GM19468 (cell line): ENCODE results near the gene ACAA1.
A peak's percentile ranks its signal among the peaks of the same experiment; 100 is the strongest.

Experiments
- ATAC-seq: cut with Tn5 transposase; IDR thresholded peaks from one replicate; pipeline ENCODE4 v1.9.1; 2021; ENCODE audit warnings: mild to moderate bottlenecking, moderate library complexity, moderate number of reproducible peaks; ENCODE audit not compliant: unreplicated experiment; ENCODE audit errors: extremely low read depth

The ACAA1 gene

GRCh38 chr3:38121451-38121831 is 15.5 kb downstream of the ACAA1 start:
- no peak for ATAC-seq

- ATAC-seq, result no peak
Observed at GRCh38 chr3:38120693-38121450, 16.1 kb downstream of the ACAA1 start.

DNA sequence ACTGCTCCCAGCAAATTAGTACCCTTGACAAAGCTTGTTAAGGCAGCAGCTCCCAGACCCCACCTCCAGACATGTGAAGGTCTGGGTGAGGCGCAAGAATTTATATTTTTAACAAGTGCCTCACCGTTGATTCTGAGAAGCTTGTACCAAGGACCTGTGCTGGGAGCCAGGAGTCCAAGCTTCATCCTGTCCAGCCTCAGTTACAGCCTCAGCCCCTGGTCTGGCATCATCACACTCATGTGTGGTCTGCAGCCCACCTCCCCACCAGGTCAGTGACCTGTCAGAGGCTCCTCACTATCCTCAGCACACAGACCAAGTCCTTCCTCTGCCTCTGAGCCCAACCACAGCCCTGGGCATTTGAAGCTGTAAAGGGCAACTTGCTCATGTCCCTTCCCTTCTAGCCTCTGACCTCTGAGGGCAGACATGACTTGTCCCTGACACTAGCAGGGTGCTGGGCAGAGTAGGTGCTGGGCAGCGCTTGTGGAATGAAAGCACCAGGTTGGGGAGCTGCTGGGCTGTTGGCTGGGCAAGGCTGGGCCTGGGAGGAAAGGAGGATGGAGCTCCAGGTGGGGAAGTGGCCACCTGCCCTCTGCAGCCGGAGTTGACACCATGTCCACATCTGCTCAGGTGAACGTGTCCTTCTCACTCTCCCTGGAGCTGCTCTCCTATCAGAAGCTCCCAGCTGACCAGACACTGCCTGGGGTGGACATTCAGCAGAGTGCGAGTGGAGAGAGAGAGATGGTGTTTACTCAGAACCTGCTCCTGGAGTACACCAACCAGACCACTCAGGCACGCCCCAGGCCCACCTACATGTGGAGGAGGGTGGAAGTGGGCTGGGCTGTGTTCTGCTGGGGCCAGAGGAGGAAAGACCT is 16.9 kb downstream of the ACAA1 start:
- no peak for ATAC-seq

- ATAC-seq, result no peak
Observed at GRCh38 chr3:38119248-38119544, 17.7 kb downstream of the ACAA1 start.

GRCh38 chr3:38118421-38119247 is 18.3 kb downstream of the ACAA1 start:
- ATAC-seq, result no peak

DNA sequence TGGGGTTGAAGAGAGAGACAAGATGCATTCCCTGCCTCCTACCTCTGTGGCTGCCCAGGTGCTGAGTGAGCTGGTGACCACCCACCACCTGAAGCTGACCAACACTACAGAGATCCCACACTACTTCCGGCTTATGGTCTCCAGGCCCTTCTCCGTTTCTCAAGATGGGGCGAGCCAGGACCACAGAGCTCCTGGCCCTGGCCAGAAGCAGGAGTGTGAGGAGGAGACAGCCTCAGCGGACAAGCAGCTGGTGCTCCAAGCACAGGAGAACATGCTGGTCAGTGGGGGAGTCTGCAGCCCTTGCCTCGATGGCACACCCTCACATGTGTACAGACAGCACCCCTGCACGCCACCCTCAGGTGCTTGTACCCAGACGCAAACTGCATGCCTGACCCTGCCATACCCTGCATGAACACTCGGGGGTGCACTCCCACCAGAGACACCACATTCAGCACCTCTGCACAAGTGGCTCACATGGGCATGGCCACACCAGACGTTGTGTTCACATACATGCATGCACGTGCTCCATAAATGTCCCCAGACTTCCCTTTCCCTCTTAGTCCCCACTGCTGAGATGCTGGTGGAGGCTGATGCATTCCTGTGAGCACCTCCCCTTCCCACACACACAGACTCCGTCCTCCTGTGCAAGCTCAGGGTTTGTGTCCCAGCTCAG is 19.0 kb downstream of the ACAA1 start:
- ATAC-seq, result peak; percentile 61

- ATAC-seq, result no peak
Observed at GRCh38 chr3:38117163-38117716, 19.7 kb downstream of the ACAA1 start.

DNA sequence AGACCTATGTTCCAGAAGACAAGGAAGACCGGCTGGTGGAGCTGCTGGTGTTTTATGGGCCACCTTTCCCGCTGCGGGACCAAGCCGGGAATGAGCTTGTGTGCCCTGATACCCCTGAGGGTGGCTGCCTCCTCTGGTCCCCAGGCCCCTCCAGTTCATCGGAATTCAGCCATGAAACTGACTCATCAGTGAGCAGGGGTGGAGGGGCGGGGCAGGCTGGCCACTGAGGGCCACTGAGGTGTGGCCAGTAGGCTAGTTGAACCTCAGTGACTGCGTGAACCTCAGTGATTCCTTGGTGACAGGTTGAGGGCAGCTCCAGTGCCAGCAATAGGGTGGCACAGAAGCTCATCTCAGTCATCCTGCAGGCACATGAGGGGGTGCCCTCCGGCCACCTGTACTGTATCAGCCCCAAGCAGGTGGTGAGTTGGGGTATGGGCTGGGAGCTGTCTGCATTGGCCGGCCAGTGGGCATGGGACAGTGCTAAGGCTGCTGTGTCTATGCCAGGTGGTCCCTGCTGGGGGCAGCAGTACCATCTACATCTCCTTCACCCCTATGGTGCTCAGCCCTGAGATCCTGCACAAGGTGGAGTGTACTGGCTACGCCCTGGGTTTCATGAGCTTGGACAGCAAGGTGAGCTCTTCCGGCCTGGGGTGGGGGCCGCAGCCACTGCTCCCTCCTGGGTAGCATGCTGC is 20.3 kb downstream of the ACAA1 start:
- ATAC-seq, result no peak

- ATAC-seq, result no peak
Observed at GRCh38 chr3:38115645-38116427, 21.1 kb downstream of the ACAA1 start.

DNA sequence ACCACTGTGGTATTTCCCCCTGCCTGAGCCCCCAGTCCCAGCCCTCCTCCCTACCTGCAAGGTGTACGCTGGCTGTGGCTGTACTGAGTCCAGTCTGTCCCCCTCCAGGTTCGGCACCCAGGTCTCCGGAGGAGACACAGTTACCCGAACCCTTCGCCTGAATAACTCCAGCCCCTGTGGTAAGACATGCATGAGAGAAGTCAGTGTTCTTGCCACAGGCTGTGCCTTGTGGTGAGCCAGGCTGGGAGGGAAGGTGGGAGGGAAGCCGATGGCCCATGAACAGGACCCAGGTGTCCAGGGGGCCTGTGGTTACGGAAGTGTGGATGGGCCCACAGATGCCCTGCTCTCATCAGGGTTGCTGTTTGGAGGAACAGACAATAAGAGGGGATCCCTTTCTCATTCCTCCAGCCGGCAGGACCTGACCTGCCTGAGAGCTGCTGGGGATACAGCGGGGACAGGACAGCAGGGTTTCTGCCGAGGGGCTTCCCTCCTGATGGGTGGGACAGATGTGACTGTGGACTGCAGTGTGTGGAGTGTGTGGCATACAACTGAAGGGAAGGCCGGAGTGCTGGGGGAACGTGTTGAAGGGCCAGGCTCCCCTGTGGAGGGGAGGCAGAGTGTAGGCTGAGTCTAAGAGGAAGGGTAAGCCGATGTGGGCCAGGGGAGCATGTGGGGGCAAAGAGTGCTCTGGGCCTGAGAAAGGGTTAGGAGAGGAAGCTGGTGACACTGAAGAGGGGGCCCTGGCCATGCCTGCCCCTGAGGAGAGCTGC is 21.9 kb downstream of the ACAA1 start:
- no peak for ATAC-seq

- no peak for ATAC-seq
Observed at GRCh38 chr3:38114052-38114874, 22.7 kb downstream of the ACAA1 start.

DNA sequence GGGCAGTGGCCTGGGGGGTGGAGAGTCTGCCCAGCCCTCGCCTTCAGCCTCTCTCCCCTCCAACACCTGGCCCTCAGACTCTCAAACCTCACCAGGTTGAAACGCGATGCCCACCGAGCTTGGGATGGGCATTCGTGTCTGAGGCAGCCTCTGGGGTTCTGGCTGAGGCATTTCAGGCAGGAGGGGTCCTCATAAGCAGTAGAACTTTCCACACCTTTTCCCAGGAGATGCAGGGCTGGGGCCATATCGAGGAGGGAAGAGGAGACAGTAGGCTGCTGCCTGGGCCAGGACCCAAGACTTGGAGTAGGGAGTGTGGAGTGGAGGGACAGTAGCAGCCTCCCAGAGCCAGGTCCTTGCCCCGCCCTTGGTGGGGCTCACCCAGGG is 24.6 kb downstream of the ACAA1 start:
- no peak for ATAC-seq

- ATAC-seq, result no peak
Observed at GRCh38 chr3:38111696-38112377, 25.1 kb downstream of the ACAA1 start.

DNA sequence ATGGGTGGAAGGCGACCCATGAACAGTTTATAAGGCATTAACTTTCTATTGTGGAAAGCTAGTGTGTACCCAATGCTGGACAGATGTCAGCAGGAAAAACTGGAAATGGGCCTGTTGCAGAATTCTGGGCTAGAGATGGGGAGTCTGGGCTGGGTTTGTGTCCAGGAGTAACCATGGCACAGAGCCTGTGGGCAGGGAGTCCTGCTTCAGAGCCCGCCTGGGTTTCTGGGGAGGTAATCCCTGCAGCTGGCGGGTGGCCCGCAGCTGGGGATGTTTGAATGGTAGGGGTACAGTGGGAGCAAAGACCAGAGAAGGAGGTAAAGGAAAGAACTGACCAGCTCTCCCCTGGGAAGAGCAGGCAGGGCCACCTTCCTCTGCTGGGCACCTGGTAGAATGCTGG is 25.7 kb downstream of the ACAA1 start:
- no peak for ATAC-seq

DNA sequence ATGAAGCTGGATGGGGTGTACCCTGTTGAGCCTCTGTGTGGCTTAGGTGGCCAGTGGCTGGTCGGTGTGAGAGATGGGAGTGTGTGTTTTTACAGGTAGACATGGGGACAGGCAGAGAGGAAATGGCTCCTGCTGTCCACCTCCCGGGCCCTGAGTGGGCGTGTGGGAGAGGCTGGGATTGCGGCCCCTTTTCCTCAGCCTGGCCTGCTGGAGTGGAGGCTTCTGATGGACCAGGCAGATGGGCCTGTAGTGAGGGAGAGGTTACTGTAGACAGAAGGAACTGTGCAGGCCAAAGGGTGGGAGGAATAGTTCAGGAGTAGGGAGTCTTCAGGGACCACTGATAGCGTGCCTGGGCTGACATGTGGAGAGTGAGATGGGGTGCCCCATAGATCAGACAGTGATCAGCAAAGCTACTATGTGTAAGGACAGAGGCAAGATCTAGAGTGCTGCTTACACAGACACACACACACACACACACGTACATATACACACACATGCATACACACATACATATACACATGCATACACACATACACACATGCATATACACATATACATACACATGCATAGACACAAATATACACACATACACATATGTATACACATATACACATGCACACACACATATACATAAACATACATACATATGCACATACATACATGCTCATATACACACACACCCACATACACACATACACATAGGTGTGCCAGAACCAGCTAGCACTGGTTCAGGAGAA is 26.4 kb downstream of the ACAA1 start:
- ATAC-seq, result no peak
